GM12878 (cell line): ENCODE results near the gene NLN. TPM values are rescaled to one million over a fixed set of nuclear protein-coding genes. Genes with fewer than 3 reads are reported as not detected.

Experiments
- ATAC-seq: fragments of 200-7000 bp; cut with Tn5 transposase; 3 replicates; pipeline ENCODE4 v1.9.1; 2020; ENCODE audit warnings: mild to moderate bottlenecking, moderate library complexity
- BruUV-seq: library from RNA; stranded (reverse); fragments of 400-500 nt; replicated peaks from 2 replicates; lab custom pipeline; 2021; lab: Mats Ljungman, UMichigan
- CTCF ChIA-PET: fragments of 300-600 bp; sonication (Branson Sonifier 250); formaldehyde crosslinking; extraction: SDS; loops from one replicate; lab custom pipeline; 2021; ENCODE audit warnings: inconsistent platforms; lab: Yijun Ruan, JAX
- POLR2A ChIA-PET: fragments of 350-600 bp; formaldehyde crosslinking; extraction: SDS; loops from one replicate; lab custom pipeline; 2021; ENCODE audit warnings: inconsistent platforms; lab: Charles Lee
- RAD21 ChIA-PET: fragments of 300-600 bp; sonication (Branson Sonifier 250); formaldehyde crosslinking; loops from one replicate; lab custom pipeline; 2023; ENCODE audit warnings: antibody characterized with exemption; ENCODE audit not compliant: unreplicated experiment; lab: Charles Lee
- SMC1A ChIA-PET: fragments of 300-600 bp; sonication (Branson Sonifier 250); formaldehyde crosslinking; loops from one replicate; lab custom pipeline; 2023; ENCODE audit not compliant: unreplicated experiment, uncharacterized antibody; lab: Charles Lee
- DNase-seq: peaks from one replicate; pipeline ENCODE4 v3.0.0-alpha.2; 2011; ENCODE audit warnings: low read depth, low spot score
- FAIRE-seq: peaks from 3 replicates; lab custom pipeline; 2011; peaks lifted over from hg19 to GRCh38; lab: Jason Lieb, UNC
- H2AFZ ChIP-seq: 2 replicates; pipeline ENCODE4 v1.6.0; 2011; ENCODE audit warnings: low read depth, low read length, control low read depth; ENCODE audit not compliant: control insufficient read depth
- H3K27ac ChIP-seq: 2 replicates; pipeline ENCODE4 v1.5.1; 2011; ENCODE audit warnings: control low read depth; ENCODE audit not compliant: control insufficient read depth, insufficient read depth
- H3K27me3 ChIP-seq, 2 experiments: replicated peaks in 1 of 2; 2 replicates each; pipeline versions ENCODE4 v1.6.0 to v1.6.1; 2011; ENCODE audit warnings: low read length in 1 of 2; ENCODE audit not compliant: control insufficient read depth in 2 of 2, insufficient read depth in 2 of 2
- H3K36me3 ChIP-seq, 2 experiments: 2 replicates each; pipeline ENCODE4 v1.5.1; 2011; ENCODE audit warnings: low read length in 1 of 2; ENCODE audit not compliant: control insufficient read depth in 2 of 2, insufficient read depth in 2 of 2
- H3K4me1 ChIP-seq: 2 replicates; pipeline ENCODE4 v1.6.1; 2011; ENCODE audit warnings: mild to moderate bottlenecking, low read length, moderate library complexity, mixed read lengths; ENCODE audit not compliant: control insufficient read depth, insufficient read depth
- H3K4me2 ChIP-seq: 2 replicates; pipeline ENCODE4 v1.6.0; 2011; ENCODE audit warnings: control low read depth; ENCODE audit not compliant: control insufficient read depth, insufficient read depth
- H3K4me3 ChIP-seq: fragments of 200-600 bp; sonication (generic); 2 replicates; pipeline ENCODE4 v1.5.1; 2016
- H3K79me2 ChIP-seq: 2 replicates; pipeline ENCODE4 v1.6.0; 2011; ENCODE audit warnings: low read length; ENCODE audit not compliant: control insufficient read depth, insufficient read depth
- H3K9ac ChIP-seq: 2 replicates; pipeline ENCODE4 v1.8.0; 2011; ENCODE audit warnings: low read length, control low read depth, mixed read lengths; ENCODE audit not compliant: control insufficient read depth, insufficient read depth
- H3K9me3 ChIP-seq: replicated peaks from 3 replicates; pipeline ENCODE4 v1.5.1; 2011; ENCODE audit warnings: mild to moderate bottlenecking, low read length; ENCODE audit not compliant: control insufficient read depth, insufficient read depth
- H4K20me1 ChIP-seq: 2 replicates; pipeline ENCODE4 v1.6.0; 2011; ENCODE audit not compliant: control insufficient read depth, insufficient read depth
- ATF2 ChIP-seq: IDR thresholded peaks from 2 replicates; pipeline ENCODE4 v1.6.1; 2012; ENCODE audit warnings: low read length, inconsistent platforms
- CBFB ChIP-seq: IDR thresholded peaks from 2 replicates; pipeline ENCODE4 v1.6.1; 2016; ENCODE audit warnings: antibody characterized with exemption, low read depth
- CBX3 ChIP-seq: fragments of 200-600 bp; sonication (generic); IDR thresholded peaks from 2 replicates; pipeline ENCODE4 v1.6.1; 2016; ENCODE audit warnings: low read depth, borderline replicate concordance
- FOXM1 ChIP-seq: IDR thresholded peaks from 2 replicates; pipeline ENCODE4 v1.6.1; 2012; ENCODE audit warnings: low read depth, mild to moderate bottlenecking, inconsistent platforms, low read length, moderate library complexity
- IRF4 ChIP-seq: IDR thresholded peaks from 2 replicates; pipeline ENCODE4 v1.6.1; 2011; ENCODE audit warnings: low read depth, low read length
- MEF2B ChIP-seq: fragments of 450-650 bp; IDR thresholded peaks from 2 replicates; pipeline ENCODE4 v1.6.1; 2018; ENCODE audit warnings: mild to moderate bottlenecking, moderate library complexity; ENCODE audit not compliant: partially characterized antibody, poor library complexity, severe bottlenecking
- MLLT1 ChIP-seq: fragments of 450-650 bp; IDR thresholded peaks from 2 replicates; pipeline ENCODE4 v1.6.1; 2016; ENCODE audit warnings: mild to moderate bottlenecking
- NR2C2 ChIP-seq: IDR thresholded peaks from 2 replicates; pipeline ENCODE4 v1.6.1; 2011; ENCODE audit warnings: borderline replicate concordance, low read depth; ENCODE audit not compliant: control insufficient read depth, insufficient read length
- PBX3 ChIP-seq: IDR thresholded peaks from 2 replicates; pipeline ENCODE4 v1.6.1; 2011; ENCODE audit warnings: mild to moderate bottlenecking, low read depth, low read length, moderate library complexity; ENCODE audit not compliant: insufficient replicate concordance
- RCOR1 ChIP-seq: conservative IDR thresholded peaks from 2 replicates; pipeline ENCODE4 v1.6.1; 2012; ENCODE audit warnings: low read depth, low read length, improper control_type of control experiment
- RUNX3 ChIP-seq: IDR thresholded peaks from 2 replicates; pipeline ENCODE4 v1.6.1; 2012; ENCODE audit warnings: low read length, inconsistent platforms
- SMAD5 ChIP-seq: IDR thresholded peaks from 2 replicates; pipeline ENCODE4 v1.6.1; 2016; ENCODE audit warnings: antibody characterized with exemption, low read depth
- TCF3 ChIP-seq: IDR thresholded peaks from 2 replicates; pipeline ENCODE4 v1.6.1; 2012; ENCODE audit warnings: low read depth, mild to moderate bottlenecking, low read length, borderline replicate concordance; ENCODE audit not compliant: insufficient read depth
- YY1 ChIP-seq: IDR thresholded peaks from 2 replicates; pipeline ENCODE4 v1.6.1; 2011; ENCODE audit warnings: low read depth, mild to moderate bottlenecking, low read length
- WGBS: methylation state at CpG from one replicate; pipeline ENCODE4 v1.1.6; 2016; ENCODE audit warnings: low lambda C conversion rate; ENCODE audit not compliant: insufficient replicate concordance, insufficient coverage; ENCODE audit errors: missing lambda C conversion rate; 5-methylcytosine and 5-hydroxymethylcytosine counted together
- in situ Hi-C: fragments of 300-500 bp; cut with MboI; formaldehyde crosslinking; loops from 9 replicates; pipeline ENCODE4 v1.14.3; 2018; ENCODE audit warnings: mixed read lengths
- intact Hi-C: fragments of 100-400 bp; cut with micrococcal nuclease; formaldehyde crosslinking; loops from one replicate; pipeline ENCODE4 v1.14.2; 2022; ENCODE audit not compliant: unreplicated experiment
- polyA plus RNA-seq, 11 experiments: library from polyadenylated mRNA; depleted of rRNA in 4 of 11; unstranded in 6 of 11; stranded (reverse) in 5 of 11; fragments of >200 nt; fragmentation: Nextera tagmentation in 4 of 11; fragmentation: Illumina TruSeq in 1 of 11; extraction: Ambion mirVana in 4 of 11; extraction: Trizol in 1 of 11; gene quantifications; 1 replicate in 1 of 11; 2 replicates in 10 of 11; pipeline versions ENCODE4 v1.2.1 to v1.2.3, GENCODE V29; 2011 to 2016; ENCODE audit warnings: inconsistent platforms in 2 of 11, missing spikeins in 2 of 11, low read depth in 1 of 11
- total RNA-seq, 4 experiments: library from RNA; depleted of rRNA in 3 of 4; stranded (reverse); fragments of >200 nt in 3 of 4; fragmentation: Illumina TruSeq in 1 of 4; extraction: Trizol in 1 of 4; gene quantifications; 2 replicates each; pipeline versions ENCODE4 v1.2.1 to v1.2.3, GENCODE V29; 2013 to 2021
- TF ChIP-seq, protein P1 (sequence below): fragments of 450-650 bp; IDR thresholded peaks from 2 replicates; pipeline ENCODE4 v1.6.1; 2017; ENCODE audit warnings: mild to moderate bottlenecking, low read depth, inconsistent platforms; ENCODE audit not compliant: poor library complexity, severe bottlenecking
- TF ChIP-seq, protein P2 (sequence below): fragments of 450-650 bp; IDR thresholded peaks from 2 replicates; pipeline ENCODE4 v1.6.1; 2016; ENCODE audit warnings: mild to moderate bottlenecking

The NLN gene
- total and polyA plus RNA-seq, 10 of the 15 experiments (the other 5 are each of a cell fraction or from before 2014, with no cell fraction given): 6.8 to 56.9 (median 33.3) TPM

DNA sequence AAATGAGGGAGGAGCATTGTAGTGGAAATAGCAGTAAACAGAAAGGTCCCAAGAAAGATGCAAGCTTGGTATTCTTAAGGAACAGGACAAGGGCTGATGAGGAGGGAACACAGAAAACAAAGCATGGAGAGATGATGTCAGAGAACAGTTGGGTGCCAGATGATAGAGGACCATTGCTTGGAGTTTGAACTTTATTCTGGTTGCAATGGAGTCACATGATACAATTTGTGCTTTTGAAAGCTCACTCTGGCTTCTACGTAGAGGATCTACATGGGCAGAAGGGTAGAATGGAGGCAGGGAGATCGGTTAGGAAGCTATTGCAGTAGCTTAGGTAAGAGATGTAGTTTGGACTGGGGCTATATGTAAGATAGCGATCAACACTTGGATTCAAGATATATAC lies 39.9 kb upstream of the NLN start:
- POLR2A ChIA-PET: no interaction called here
- Histone ChIP-seq H3K36me3 (peaks cover 0 to 5% of the 10 kb centered on the region in 2 experiments; a peak in 2 of 4 replicates), H3K9ac (no peak overlapping the region), H3K4me2 (no peak overlapping the region), H3K27me3 (no peaks in the 10 kb centered on the region), H2AFZ (no peak overlapping the region), H3K4me3 (no peak overlapping the region), H3K27ac (no peak overlapping the region), H3K4me1 (no peaks in the 10 kb centered on the region), H3K9me3 (no peaks in the 10 kb centered on the region), H4K20me1 (no peaks in the 10 kb centered on the region), H3K79me2 (no peaks in the 10 kb centered on the region)
- no TSS peak for BruUV-seq
- ATAC-seq: no peak
- DNase-seq: no peak
- CTCF ChIA-PET: no interaction called here
- FAIRE-seq: no peak
- SMC1A ChIA-PET: interaction anchor here (0.6 kb wide), 1 partner anchor 30 kb away, joined by 3 read pairs; no protein-coding TSS in a partner anchor
- TF ChIP-seq MEF2B (no peak), NR2C2 (no peak), TCF3 (no peak), SMAD5 (no peak), YY1 (no peak), RUNX3 (no peak), IRF4 (no peak), ATF2 (no peak), PBX3 (no peak), CBFB (no peak), CBX3 (no peak), MLLT1 (no peak), RCOR1 (no peak), FOXM1 (no peak)
- TF ChIP-seq, protein P1, sequence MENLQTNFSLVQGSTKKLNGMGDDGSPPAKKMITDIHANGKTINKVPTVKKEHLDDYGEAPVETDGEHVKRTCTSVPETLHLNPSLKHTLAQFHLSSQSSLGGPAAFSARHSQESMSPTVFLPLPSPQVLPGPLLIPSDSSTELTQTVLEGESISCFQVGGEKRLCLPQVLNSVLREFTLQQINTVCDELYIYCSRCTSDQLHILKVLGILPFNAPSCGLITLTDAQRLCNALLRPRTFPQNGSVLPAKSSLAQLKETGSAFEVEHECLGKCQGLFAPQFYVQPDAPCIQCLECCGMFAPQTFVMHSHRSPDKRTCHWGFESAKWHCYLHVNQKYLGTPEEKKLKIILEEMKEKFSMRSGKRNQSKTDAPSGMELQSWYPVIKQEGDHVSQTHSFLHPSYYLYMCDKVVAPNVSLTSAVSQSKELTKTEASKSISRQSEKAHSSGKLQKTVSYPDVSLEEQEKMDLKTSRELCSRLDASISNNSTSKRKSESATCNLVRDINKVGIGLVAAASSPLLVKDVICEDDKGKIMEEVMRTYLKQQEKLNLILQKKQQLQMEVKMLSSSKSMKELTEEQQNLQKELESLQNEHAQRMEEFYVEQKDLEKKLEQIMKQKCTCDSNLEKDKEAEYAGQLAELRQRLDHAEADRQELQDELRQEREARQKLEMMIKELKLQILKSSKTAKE: no peak
- TF ChIP-seq, protein P2, sequence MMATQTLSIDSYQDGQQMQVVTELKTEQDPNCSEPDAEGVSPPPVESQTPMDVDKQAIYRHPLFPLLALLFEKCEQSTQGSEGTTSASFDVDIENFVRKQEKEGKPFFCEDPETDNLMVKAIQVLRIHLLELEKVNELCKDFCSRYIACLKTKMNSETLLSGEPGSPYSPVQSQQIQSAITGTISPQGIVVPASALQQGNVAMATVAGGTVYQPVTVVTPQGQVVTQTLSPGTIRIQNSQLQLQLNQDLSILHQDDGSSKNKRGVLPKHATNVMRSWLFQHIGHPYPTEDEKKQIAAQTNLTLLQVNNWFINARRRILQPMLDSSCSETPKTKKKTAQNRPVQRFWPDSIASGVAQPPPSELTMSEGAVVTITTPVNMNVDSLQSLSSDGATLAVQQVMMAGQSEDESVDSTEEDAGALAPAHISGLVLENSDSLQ: no peak
- intact Hi-C loops (no loop called here), in situ Hi-C loops (no loop called here)
- WGBS: 94% methylated on average over 3 of the region's 3 CpGs
- RAD21 ChIA-PET: no interaction called here
